Keratinocyte (primary cell): ENCODE results near the gene SSBP2. TPM values are rescaled to one million over a fixed set of nuclear protein-coding genes. Genes with fewer than 3 reads are reported as not detected.
"Not testable (repeated sequence)": the region's sequence is repeated elsewhere in the genome, so short reads cannot be mapped to it uniquely, and the experiment has no call there.

Experiments
- DNase-seq: peaks from one replicate; pipeline ENCODE4 v3.0.0-alpha.2; 2011; ENCODE audit warnings: low read depth, missing footprints, low spot score
- FAIRE-seq: peaks from 2 replicates; lab custom pipeline; 2011; peaks lifted over from hg19 to GRCh38; lab: Jason Lieb, UNC
- H2AFZ ChIP-seq: 2 replicates; pipeline ENCODE4 v1.6.0; 2012; ENCODE audit warnings: low read length, control low read depth, inconsistent platforms; ENCODE audit not compliant: control insufficient read depth
- H3K27ac ChIP-seq: 2 replicates; pipeline ENCODE4 v1.5.1; 2011; ENCODE audit warnings: low read length; ENCODE audit not compliant: control insufficient read depth, insufficient read depth
- H3K27me3 ChIP-seq: 3 replicates; pipeline ENCODE4 v1.6.0; 2011; ENCODE audit warnings: low read length; ENCODE audit not compliant: control insufficient read depth, insufficient read depth; ENCODE audit errors: extremely low read depth
- H3K36me3 ChIP-seq, 2 experiments: 2 replicates in 1 of 2; 3 replicates in 1 of 2; pipeline ENCODE4 v1.5.1; 2011; ENCODE audit warnings: low read length in 2 of 2, mild to moderate bottlenecking in 1 of 2; ENCODE audit not compliant: control insufficient read depth in 2 of 2, insufficient read depth in 2 of 2; ENCODE audit errors: extremely low read depth in 1 of 2
- H3K4me1 ChIP-seq: 3 replicates; pipeline ENCODE4 v1.5.1; 2011; ENCODE audit warnings: low read length; ENCODE audit not compliant: control insufficient read depth, insufficient read depth; ENCODE audit errors: extremely low read depth
- H3K4me2 ChIP-seq: 3 replicates; pipeline ENCODE4 v1.6.0; 2011; ENCODE audit warnings: low read depth, low read length; ENCODE audit not compliant: control insufficient read depth, insufficient read depth; ENCODE audit errors: extremely low read depth
- H3K4me3 ChIP-seq, 3 experiments: fragments of 200-600 bp in 1 of 3; sonication (generic) in 1 of 3; 2 replicates in 2 of 3; 3 replicates in 1 of 3; pipeline ENCODE4 v1.5.1; 2011 to 2016; ENCODE audit warnings: low read length in 3 of 3, mild to moderate bottlenecking in 3 of 3, control low read depth in 2 of 3, inconsistent platforms in 1 of 3, low read depth in 1 of 3, mixed read lengths in 1 of 3, mixed run types in 1 of 3, moderate library complexity in 1 of 3; ENCODE audit not compliant: control insufficient read depth in 2 of 3, insufficient read depth in 2 of 3; ENCODE audit errors: extremely low read depth in 1 of 3
- H3K79me2 ChIP-seq: 2 replicates; pipeline ENCODE4 v1.6.0; 2012; ENCODE audit warnings: low read length; ENCODE audit not compliant: control insufficient read depth, insufficient read depth
- H3K9ac ChIP-seq: 3 replicates; pipeline ENCODE4 v1.6.0; 2011; ENCODE audit warnings: low read length; ENCODE audit not compliant: control insufficient read depth, insufficient read depth; ENCODE audit errors: extremely low read depth
- H3K9me1 ChIP-seq: 3 replicates; pipeline ENCODE4 v1.6.0; 2011; ENCODE audit warnings: low read length; ENCODE audit not compliant: control insufficient read depth, insufficient read depth; ENCODE audit errors: extremely low read depth
- H3K9me3 ChIP-seq: 2 replicates; pipeline ENCODE4 v1.5.1; 2012; ENCODE audit warnings: low read depth, low read length; ENCODE audit not compliant: control insufficient read depth
- H4K20me1 ChIP-seq: 3 replicates; pipeline ENCODE4 v1.6.0; 2011; ENCODE audit warnings: low read length; ENCODE audit not compliant: control insufficient read depth, insufficient read depth; ENCODE audit errors: extremely low read depth
- EZH2 ChIP-seq: IDR thresholded peaks from one replicate; pipeline ENCODE4 v1.6.1; 2012; ENCODE audit warnings: inconsistent platforms, mild to moderate bottlenecking, low read length, moderate library complexity
- dilution Hi-C: fragments of 300-500 bp; cut with MboI; formaldehyde crosslinking; loops from one replicate; pipeline ENCODE4 v1.7.0; 2020; ENCODE audit warnings: low sequenced_read_pairs; ENCODE audit not compliant: extremely low pct_ligation_motif_present
- polyA plus RNA-seq, 5 experiments: library from polyadenylated mRNA; depleted of rRNA in 3 of 5; stranded (reverse) in 3 of 5; stranded (forward) in 1 of 5; unstranded in 1 of 5; fragments of >200 nt; gene quantifications; 1 replicate in 1 of 5; 2 replicates in 3 of 5; 3 replicates in 1 of 5; pipeline versions ENCODE4 v1.2.1 to v1.2.3, GENCODE V29; 2011 to 2012; ENCODE audit warnings: missing spikeins in 2 of 5, low read depth in 1 of 5, low replicate concordance in 1 of 5
- TF ChIP-seq, protein P1 (sequence below), 3 experiments: IDR thresholded peaks in 1 of 3; conservative IDR thresholded peaks in 1 of 3; optimal IDR thresholded peaks in 1 of 3; 2 replicates in 2 of 3; 3 replicates in 1 of 3; pipeline versions ENCODE3 to v1.5.1; 2011; ENCODE audit warnings: low read length in 3 of 3, mild to moderate bottlenecking in 3 of 3, moderate library complexity in 2 of 3, control low read depth in 1 of 3, inconsistent platforms in 1 of 3; ENCODE audit not compliant: insufficient read depth in 2 of 3; ENCODE audit errors: extremely low read depth in 1 of 3

SSBP2 gene
- polyA plus RNA-seq, 1 donor (not counting 4 experiments of a cell fraction or from before 2014, with no cell fraction given), result 14.6 TPM

DNA sequence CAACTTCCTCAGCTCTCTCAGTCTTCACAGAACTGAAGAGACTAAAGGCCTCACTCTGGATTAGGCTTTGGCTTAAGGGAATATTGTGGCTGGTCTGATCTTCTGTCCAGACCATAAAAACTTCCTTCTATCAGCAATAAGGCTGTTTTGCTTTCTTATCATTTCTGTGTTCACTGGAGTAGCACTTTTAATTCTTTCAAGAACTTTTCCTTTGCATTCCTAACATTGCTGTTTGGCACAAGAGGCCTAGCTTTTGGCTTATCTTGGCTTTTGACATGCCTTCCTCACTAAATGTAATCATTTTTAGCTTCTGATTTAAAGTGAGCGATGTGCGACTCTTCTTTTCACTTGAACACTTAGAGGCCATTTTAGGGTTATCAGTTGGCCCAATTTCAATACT is 268.3 kb downstream of the SSBP2 start:
- Histone ChIP-seq H3K9me3 (no peaks in the 10 kb centered on the region), H3K4me2 (no peak overlapping the region), H3K9ac (no peak overlapping the region), H3K4me1 (no peaks in the 10 kb centered on the region), H3K79me2 (no peaks in the 10 kb centered on the region), H3K27me3 (no peaks in the 10 kb centered on the region), H3K27ac (no peak overlapping the region), H3K4me3 (no peak overlapping the region), H3K9me1 (no peaks in the 10 kb centered on the region), H3K36me3 (no peaks in the 10 kb centered on the region), H2AFZ (no peak overlapping the region), H4K20me1 (no peaks in the 10 kb centered on the region)
- TF ChIP-seq, protein P1, sequence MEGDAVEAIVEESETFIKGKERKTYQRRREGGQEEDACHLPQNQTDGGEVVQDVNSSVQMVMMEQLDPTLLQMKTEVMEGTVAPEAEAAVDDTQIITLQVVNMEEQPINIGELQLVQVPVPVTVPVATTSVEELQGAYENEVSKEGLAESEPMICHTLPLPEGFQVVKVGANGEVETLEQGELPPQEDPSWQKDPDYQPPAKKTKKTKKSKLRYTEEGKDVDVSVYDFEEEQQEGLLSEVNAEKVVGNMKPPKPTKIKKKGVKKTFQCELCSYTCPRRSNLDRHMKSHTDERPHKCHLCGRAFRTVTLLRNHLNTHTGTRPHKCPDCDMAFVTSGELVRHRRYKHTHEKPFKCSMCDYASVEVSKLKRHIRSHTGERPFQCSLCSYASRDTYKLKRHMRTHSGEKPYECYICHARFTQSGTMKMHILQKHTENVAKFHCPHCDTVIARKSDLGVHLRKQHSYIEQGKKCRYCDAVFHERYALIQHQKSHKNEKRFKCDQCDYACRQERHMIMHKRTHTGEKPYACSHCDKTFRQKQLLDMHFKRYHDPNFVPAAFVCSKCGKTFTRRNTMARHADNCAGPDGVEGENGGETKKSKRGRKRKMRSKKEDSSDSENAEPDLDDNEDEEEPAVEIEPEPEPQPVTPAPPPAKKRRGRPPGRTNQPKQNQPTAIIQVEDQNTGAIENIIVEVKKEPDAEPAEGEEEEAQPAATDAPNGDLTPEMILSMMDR (optimal IDR thresholded peaks at IDR 0.05 in 1 of 3, IDR thresholded peaks at IDR 0.05 in 1 of 3, conservative IDR thresholded peaks at IDR 0.05 in 1 of 3; ENCODE audit: extremely low read depth in 1 of 3, insufficient read depth in 2 of 3, low read length in 3 of 3), result no peak
- no peak for TF ChIP-seq EZH2
- dilution Hi-C loops, result no loop called here
- no peak for DNase-seq
- FAIRE-seq, result no peak

DNA sequence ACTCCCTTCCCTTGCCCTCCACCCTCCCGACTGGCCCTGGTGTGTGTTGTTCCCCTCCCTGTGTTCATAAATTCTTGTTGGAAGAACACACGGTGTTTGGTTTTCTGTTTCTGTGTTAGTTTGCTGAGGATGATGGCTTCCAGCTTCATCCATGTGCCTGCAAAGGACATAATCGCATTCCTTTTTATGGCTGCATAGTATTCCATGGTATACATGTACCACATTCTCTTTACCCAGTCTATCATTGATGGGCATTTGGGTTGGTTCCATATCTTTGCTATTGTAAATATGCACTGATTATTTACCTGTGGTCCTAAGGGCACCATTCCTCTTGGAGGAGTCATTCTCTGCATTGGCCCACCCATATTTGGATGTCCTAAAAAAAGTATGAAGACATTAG is 277.5 kb downstream of the SSBP2 start:
- FAIRE-seq, H3K4me3 ChIP-seq, H3K9ac ChIP-seq, H3K79me2 ChIP-seq, H3K27me3 ChIP-seq, H3K36me3 ChIP-seq, H3K4me1 ChIP-seq, H3K27ac ChIP-seq, H3K9me1 ChIP-seq, H3K4me2 ChIP-seq, H4K20me1 ChIP-seq, DNase-seq, H3K9me3 ChIP-seq, dilution Hi-C loops, H2AFZ ChIP-seq: not testable (repeated sequence)

- FAIRE-seq (no peak), DNase-seq (no peak)
- Histone ChIP-seq H3K4me2 (no peak overlapping the region), H3K79me2 (no peaks in the 10 kb centered on the region), H3K4me3 (no peak overlapping the region), H4K20me1 (no peaks in the 10 kb centered on the region), H3K9me1 (no peaks in the 10 kb centered on the region), H2AFZ (no peak overlapping the region), H3K9me3 (no peaks in the 10 kb centered on the region), H3K27me3 (no peaks in the 10 kb centered on the region), H3K4me1 (no peaks in the 10 kb centered on the region), H3K27ac (no peak overlapping the region), H3K9ac (no peak overlapping the region), H3K36me3 (peaks cover 0 to 1% of the 10 kb centered on the region in 2 experiments)
- dilution Hi-C loops, result no loop called here
- TF ChIP-seq EZH2, result no peak
- TF ChIP-seq, protein P1 (optimal IDR thresholded peaks at IDR 0.05 in 1 of 3, IDR thresholded peaks at IDR 0.05 in 1 of 3, conservative IDR thresholded peaks at IDR 0.05 in 1 of 3; ENCODE audit: extremely low read depth in 1 of 3, insufficient read depth in 2 of 3, low read length in 3 of 3), result no peak
Measured at GRCh38 chr5:81469676-81470075, 281.2 kb downstream of the SSBP2 start.
